Gastroesophageal sphincter (tissue), 3 donors: ENCODE measurements around the gene MUS81.

ENCODE experiments used
- POLR2A ChIP-seq, 2 donors: fragments of 450-650 bp; IDR thresholded peaks; one replicate each; pipeline ENCODE4 v1.6.1; 2017; ENCODE audit warnings: antibody characterized with exemption in 2 of 2, mild to moderate bottlenecking in 2 of 2, moderate library complexity in 1 of 2
- POLR2AphosphoS5 ChIP-seq: sonication (generic); formaldehyde crosslinking; IDR thresholded peaks from one replicate; pipeline ENCODE4 v1.6.1; 2017; ENCODE audit warnings: antibody characterized with exemption
- TF ChIP-seq, protein P1 (sequence below), 4 experiments: fragments of 200-600 bp in 2 of 4; fragments of 450-650 bp in 2 of 4; sonication (generic) in 1 of 4; IDR thresholded peaks; one replicate each; pipeline ENCODE4 v1.5.1; 2017 to 2019; ENCODE audit warnings: antibody characterized with exemption in 4 of 4, mild to moderate bottlenecking in 2 of 4, moderate library complexity in 2 of 4

GRCh38 chr11:65865550-65866172 lies 5.4 kb downstream of the MUS81 start:
- TF ChIP-seq POLR2A (IDR thresholded peaks at IDR 0.05) (no peak), POLR2AphosphoS5 (no peak)
- TF ChIP-seq, protein P1, sequence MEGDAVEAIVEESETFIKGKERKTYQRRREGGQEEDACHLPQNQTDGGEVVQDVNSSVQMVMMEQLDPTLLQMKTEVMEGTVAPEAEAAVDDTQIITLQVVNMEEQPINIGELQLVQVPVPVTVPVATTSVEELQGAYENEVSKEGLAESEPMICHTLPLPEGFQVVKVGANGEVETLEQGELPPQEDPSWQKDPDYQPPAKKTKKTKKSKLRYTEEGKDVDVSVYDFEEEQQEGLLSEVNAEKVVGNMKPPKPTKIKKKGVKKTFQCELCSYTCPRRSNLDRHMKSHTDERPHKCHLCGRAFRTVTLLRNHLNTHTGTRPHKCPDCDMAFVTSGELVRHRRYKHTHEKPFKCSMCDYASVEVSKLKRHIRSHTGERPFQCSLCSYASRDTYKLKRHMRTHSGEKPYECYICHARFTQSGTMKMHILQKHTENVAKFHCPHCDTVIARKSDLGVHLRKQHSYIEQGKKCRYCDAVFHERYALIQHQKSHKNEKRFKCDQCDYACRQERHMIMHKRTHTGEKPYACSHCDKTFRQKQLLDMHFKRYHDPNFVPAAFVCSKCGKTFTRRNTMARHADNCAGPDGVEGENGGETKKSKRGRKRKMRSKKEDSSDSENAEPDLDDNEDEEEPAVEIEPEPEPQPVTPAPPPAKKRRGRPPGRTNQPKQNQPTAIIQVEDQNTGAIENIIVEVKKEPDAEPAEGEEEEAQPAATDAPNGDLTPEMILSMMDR (IDR thresholded peaks at IDR 0.05): no peak
